Suprapubic skin (tissue), 3 donors: Measurements from ENCODE around the gene TIMM50.

Source experiments
- POLR2A ChIP-seq, 2 donors: fragments of 450-650 bp; IDR thresholded peaks; one replicate each; pipeline ENCODE4 v1.6.1; 2017; ENCODE audit warnings: antibody characterized with exemption in 2 of 2, mild to moderate bottlenecking in 2 of 2, moderate library complexity in 2 of 2
- TF ChIP-seq, protein P1 (sequence below), 2 donors: fragments of 200-600 bp in 1 of 2; fragments of 450-650 bp in 1 of 2; sonication (generic) in 1 of 2; IDR thresholded peaks; one replicate each; pipeline ENCODE4 v1.5.1; 2016 to 2019; ENCODE audit warnings: antibody characterized with exemption in 2 of 2, mild to moderate bottlenecking in 1 of 2, moderate library complexity in 1 of 2

DNA sequence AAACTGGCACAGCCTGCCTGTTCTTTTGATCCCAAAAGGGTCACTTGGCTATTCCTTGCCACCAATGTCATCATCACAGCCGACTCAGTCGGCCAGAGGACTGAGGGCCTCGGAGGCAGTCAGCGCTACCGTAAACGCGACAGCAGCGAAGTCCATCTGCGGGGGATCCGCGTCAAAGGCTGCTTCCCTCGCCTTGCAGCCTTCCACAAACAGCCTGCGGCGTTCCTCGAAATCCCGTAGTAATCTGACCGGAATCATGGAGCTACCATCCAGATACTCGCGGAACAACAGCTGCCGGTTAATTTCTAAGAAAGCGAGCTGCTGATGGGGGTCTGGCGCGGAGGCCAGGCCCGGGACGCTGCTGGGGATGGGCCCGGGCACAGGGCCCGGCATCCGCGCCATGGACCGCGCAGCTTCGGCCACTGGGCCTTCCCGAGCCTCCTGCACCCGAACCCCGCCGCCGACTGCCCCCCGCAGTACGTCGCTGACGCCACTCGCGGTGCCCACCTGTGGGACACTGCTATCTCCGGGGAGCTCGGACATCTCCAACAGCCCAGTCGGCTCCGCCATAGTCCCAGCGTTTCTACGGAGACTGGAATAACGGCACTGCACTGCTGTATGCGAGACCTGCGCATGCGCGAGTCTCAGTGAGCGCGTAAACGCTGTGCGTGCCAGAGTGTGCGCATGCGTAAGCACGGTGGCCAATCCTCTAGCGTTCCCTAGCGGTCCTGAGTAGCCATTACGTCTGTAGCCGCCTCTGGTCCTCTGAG lies 51.8 kb downstream of the TIMM50 start, which contains the start of gene EID2B:
- no peak for TF ChIP-seq POLR2A (IDR thresholded peaks at IDR 0.05)
- TF ChIP-seq, protein P1, sequence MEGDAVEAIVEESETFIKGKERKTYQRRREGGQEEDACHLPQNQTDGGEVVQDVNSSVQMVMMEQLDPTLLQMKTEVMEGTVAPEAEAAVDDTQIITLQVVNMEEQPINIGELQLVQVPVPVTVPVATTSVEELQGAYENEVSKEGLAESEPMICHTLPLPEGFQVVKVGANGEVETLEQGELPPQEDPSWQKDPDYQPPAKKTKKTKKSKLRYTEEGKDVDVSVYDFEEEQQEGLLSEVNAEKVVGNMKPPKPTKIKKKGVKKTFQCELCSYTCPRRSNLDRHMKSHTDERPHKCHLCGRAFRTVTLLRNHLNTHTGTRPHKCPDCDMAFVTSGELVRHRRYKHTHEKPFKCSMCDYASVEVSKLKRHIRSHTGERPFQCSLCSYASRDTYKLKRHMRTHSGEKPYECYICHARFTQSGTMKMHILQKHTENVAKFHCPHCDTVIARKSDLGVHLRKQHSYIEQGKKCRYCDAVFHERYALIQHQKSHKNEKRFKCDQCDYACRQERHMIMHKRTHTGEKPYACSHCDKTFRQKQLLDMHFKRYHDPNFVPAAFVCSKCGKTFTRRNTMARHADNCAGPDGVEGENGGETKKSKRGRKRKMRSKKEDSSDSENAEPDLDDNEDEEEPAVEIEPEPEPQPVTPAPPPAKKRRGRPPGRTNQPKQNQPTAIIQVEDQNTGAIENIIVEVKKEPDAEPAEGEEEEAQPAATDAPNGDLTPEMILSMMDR (IDR thresholded peaks at IDR 0.05) = peak; percentile 95 to 99
